ENCODE measurements around the gene SHOC1.
"Not testable (repeated sequence)": the region's sequence is repeated elsewhere in the genome, so short reads cannot be mapped to it uniquely, and the experiment has no call there.

The SHOC1 gene

DNA sequence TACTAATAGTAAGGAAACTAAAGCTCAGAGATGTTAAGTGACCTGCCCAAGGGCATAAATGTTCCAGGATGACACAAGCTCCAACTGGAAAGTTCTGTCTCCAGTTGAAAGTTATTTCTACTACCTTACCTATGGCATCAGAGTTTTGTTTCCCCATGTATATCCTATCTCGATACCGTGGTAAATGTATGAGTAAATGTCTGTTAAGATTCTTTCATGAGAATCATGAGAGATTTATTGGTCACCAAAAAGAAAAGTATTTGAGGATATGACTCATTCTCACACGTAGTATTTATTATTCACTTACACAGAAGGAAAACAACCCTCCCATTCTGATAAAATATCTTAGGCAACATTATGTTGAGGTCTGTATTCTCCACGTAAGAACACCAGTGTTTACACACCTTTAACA lies 11.1 kb upstream of the SHOC1 start:
- no peak for DNase-seq (ENCODE audit: low read depth in 2 of 2, low spot score in 1 of 2)

DNA sequence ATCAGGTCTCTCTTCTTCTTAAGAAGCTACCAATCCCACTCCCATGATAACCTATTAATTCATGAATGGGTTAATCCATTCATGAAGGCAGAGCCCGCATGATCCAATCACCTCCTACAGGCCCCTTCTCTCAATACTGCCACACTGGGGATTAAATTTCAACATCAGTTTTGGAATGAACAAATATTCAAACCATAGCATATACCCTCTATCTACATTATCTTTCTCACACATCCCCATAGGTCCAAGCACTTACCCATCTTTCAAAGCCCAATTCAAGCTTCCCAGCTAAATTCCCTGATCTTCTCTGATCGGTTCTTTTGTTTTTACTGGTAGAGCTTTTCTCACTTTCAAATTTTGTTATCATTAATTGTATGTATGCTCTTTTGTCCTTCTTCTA lies 10.5 kb upstream of the SHOC1 start:
- DNase-seq (ENCODE audit: low read depth in 2 of 2, low spot score in 1 of 2), result no peak

DNA sequence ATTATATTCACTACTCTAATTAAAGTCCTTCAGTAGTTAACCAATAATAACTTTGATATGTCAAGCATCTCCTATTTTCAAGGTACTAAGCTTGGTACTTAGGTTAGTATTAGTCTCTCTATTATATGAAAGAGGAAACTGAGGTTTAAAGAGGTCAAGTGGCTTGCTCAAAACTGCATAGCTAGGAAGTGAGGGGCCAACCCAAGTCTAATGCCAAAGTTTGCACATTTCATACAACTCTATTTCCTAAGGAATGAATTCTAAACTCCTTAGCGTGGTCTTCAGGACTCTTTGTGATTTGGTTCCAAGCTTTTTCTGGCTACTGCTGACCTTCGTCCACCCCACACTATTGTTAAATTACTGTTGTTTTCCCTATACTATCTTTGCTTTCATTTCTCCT lies 9.9 kb upstream of the SHOC1 start:
- DNase-seq (ENCODE audit: low read depth in 2 of 2, low spot score in 1 of 2), result no peak

DNA sequence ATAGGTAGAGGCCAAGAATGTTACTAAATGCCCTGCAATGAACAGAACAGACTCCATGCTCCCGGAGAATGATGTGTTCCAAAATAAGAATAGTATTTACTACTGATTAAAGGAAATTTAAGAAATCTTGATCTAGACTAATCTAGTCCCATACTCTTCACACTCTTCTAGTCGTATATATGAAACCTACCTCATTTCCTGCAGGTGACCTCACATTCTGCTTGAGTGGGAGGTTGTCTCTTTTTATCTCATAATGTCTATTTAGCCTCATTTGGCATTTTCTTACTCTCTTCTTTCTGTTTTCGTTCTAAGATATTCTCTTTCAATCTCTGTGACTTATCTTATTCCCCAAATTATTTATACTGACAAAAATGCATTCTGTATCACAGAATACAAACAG lies 9.2 kb upstream of the SHOC1 start:
- DNase-seq (ENCODE audit: low read depth in 2 of 2, low spot score in 1 of 2), result no peak

DNA sequence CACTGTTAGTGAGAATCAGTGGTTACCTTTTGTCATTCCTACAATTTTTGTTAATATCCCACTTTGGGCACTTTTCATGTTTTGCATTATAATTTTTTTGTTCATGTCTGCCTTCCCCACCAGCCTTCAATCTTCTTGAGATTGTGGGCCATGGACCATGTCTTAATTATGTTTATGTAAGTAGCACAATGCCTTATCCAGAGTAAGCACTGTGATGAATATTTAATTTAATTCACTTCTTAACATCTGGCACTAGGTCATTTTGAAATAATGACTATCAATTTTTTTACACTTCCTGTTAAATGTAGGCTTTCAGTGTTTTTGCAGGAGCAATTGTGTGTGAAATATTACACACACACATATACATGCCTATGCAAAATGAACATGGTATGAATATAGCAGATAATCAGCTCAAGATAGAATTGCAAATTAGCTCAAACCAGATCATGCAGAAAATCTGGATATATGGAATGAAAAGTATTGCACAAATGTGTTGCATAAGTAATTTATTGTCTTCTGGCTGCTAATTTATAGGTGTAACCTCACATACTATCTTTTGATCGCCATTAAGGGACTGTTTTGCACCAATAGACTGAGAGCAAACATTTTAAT lies 5.3 kb upstream of the SHOC1 start:
- DNase-seq (ENCODE audit: low read depth in 2 of 2, low spot score in 1 of 2), result no peak

DNA sequence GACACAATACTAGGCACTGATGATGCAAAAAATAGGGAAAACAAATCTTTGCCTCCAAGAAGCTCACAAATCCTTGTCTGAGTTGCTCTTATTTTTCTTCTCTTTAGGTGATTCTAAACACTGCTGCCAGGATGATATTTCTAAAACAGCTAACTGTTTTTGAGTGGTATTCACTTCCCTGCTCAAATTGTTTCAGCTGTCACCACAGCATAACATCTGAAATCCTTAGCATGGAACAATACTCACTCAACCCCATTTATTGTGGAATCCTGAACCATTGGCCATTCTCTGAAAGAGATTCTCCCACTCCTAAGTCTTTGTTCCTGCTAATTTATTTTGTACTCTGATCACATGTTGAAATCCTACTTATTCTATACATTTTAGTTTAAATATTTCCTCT lies 4.8 kb upstream of the SHOC1 start:
- no peak for DNase-seq (ENCODE audit: low read depth in 2 of 2, low spot score in 1 of 2)

DNA sequence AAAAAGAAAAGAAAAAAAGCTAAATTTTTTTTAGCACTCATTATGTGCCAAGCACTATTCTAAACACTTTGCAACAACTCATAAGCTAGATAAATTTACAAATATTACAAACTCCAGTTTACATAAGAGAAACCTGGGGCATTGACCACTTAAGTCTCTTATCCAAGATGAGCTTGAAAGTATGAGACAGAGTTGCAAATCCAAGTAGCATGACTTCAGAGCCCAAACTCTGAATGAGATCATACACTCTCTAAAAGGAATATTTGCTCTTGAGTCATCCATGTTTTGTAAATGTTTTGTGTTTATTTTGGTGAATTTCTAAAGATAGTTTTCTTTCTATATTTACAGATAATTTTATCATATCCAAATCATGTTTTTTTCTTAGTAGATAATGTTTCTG lies 4.0 kb upstream of the SHOC1 start:
- no peak for DNase-seq (ENCODE audit: low read depth in 2 of 2, low spot score in 1 of 2)

DNA sequence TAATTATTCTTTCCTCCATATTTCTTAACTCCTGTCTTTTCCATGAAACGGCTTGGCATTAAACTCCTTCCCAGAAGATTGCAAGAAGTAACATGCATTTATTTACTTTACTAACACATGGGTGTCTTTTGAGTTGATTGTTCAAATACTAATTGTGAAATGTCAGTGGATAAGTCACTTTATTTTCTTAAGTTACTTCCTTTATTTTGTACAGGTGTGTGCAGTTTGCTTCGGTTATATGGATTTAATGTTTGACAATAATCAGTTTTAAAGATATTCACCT lies 761 bp upstream of the SHOC1 start:
- no peak for DNase-seq (ENCODE audit: low read depth in 2 of 2, low spot score in 1 of 2)

- not testable (repeated sequence) for DNase-seq (ENCODE audit: low read depth in 2 of 2, low spot score in 1 of 2)
These were observed 2.9 kb downstream of the SHOC1 start for GRCh38 chr9:111791821-111792220.

- no peak for DNase-seq (ENCODE audit: low read depth in 2 of 2, low spot score in 1 of 2)
These were observed 4.9 kb downstream of the SHOC1 start for GRCh38 chr9:111789881-111790280.

- DNase-seq (ENCODE audit: low read depth in 2 of 2, low spot score in 1 of 2), result no peak
These were observed 10.9 kb downstream of the SHOC1 start for GRCh38 chr9:111783857-111784256.

DNA sequence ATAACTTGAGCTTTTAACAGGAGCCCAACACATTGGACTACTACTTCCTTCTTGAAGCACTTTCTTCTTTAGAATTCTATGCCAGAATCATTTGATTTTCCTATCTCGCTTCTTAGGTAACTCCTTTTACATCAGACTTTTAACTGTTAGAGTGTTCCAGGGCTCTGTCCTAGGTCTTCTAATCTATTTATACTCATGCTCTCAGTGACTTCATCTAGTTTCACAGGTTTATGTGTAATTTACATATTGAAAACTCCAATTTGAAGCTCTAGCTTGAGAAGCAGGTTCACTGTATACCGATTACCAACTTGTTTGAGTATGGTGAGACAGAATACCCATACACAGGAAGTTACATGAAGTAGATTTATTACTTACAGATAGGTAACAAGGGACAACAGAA lies 11.3 kb downstream of the SHOC1 start:
- no peak for DNase-seq (ENCODE audit: low read depth in 2 of 2, low spot score in 1 of 2)

GRCh38 chr9:111766066-111766465 lies 28.7 kb downstream of the SHOC1 start:
- no peak for DNase-seq (ENCODE audit: low read depth in 2 of 2, low spot score in 1 of 2)

DNA sequence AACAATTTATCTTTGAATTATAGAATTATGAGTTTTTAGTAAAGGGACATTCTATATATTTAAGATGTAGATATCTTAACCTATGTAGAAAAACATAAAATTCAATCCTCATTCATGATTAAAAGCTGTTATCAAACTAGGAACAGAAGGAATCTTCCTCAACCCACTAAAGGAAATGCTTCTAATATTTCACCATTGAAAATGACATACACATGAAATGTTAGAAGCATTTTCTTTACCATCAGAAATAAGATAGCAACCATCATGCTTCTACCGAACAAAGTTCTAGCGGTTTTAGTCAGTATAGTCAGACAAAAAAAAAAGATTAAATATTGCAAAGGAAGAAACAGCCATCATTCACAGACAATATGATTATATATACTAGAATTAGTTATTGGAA lies 32.2 kb downstream of the SHOC1 start:
- DNase-seq (ENCODE audit: low read depth in 2 of 2, low spot score in 1 of 2), result no peak

DNA sequence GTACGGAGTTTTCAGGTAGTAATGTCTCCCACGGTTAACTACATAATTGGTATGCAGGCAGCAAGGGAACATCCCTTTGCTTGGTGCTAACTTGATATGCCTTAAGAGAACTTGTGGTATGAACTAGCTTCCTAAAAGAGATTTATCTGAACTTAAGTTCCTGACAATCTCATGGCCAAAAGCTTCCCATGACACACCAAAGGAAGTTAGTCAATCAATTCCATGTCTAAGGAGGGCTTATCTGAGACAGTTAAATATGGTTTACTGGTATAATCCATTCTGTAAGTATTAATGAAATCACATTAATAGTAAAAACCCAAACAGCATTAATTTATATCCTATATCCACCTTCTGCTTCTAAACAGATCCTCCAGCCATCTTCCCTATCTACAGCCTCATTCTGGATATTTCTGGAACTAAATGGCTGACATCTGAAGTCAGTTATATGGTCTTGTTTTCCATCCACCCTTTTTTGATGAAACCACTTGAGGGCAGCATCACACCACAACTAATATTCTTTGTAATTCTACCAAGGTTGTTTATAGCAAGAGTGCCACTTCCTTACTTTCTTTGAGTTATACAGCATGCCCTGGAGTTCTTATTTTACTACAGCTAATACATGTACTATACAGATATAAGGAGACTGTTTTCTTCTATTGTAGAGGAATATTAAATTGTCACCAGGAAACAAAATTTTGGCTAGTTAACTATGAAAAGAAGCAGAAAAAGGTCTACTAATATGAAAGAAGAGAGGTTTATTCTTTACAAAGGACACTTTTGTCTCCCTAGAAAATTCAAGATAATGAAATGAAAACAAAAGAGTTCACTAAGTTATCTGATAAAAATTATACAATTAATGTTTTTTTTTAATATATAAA lies 34.7 kb downstream of the SHOC1 start:
- DNase-seq (ENCODE audit: low read depth in 2 of 2, low spot score in 1 of 2), result peak; percentile 1 to 2

DNA sequence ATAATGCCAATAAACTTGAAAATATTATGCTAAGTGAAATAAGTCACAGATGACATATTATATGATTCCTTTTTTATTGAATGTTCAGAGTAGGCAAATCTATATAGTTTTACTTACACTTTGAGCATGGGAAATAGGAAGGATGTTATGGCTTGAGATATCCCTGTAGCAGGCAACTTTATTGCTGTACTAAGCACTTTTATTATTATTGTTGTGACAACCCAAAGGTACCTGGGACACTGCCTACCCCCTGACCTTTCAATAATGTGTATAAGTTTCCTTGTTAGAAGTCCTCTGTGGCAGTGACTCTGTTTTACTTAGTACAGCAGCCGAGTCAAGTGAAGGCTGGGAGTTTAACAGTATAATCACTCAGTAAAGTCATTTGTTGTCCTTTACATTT lies 39.9 kb downstream of the SHOC1 start:
- DNase-seq (ENCODE audit: low read depth in 2 of 2, low spot score in 1 of 2), result no peak

GRCh38 chr9:111752455-111752854 lies 42.3 kb downstream of the SHOC1 start:
- DNase-seq (ENCODE audit: low read depth in 2 of 2, low spot score in 1 of 2), result no peak
